GM12892 (cell line): ENCODE results near the gene CNTFR.

Experiments used
- DNase-seq: peaks from one replicate; pipeline ENCODE4 v3.0.0; 2011; ENCODE audit not compliant: insufficient read length
- FAIRE-seq: peaks from 2 replicates; lab custom pipeline; 2011; peaks lifted over from hg19 to GRCh38; lab: Jason Lieb, UNC
- POLR2A ChIP-seq: IDR thresholded peaks from 2 replicates; pipeline ENCODE4 v1.6.1; 2011; ENCODE audit warnings: low read depth, low read length, control low read depth
- POLR2AphosphoS5 ChIP-seq: IDR thresholded peaks from 2 replicates; pipeline ENCODE4 v1.6.1; 2011; ENCODE audit warnings: low read depth, low read length, control low read depth
- TAF1 ChIP-seq: IDR thresholded peaks from 2 replicates; pipeline ENCODE4 v1.6.1; 2011; ENCODE audit warnings: low read depth, mild to moderate bottlenecking, control low read depth, low read length, borderline replicate concordance

CNTFR gene

DNA sequence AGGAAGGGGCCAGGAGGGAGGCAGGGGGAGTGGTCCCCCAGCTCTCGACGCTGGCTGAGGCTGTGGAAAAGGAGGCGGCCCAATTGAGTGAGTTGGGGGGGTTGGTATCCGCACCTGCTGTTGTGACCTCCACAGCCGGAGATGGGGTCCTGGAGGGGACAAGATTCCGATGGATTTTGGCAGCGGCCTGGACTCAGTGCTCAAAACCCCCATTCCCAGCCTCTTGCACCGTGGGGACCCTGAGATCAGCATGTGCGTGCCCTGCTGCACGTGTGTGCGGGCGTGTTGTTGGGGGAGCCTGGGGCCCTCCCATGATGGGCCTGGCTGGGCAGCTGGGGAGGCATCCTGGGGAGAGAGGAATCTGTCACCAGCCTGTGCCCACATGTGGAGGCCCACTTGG is 15.0 kb downstream of the CNTFR start:
- no peak for FAIRE-seq
- no peak for TF ChIP-seq POLR2AphosphoS5
- DNase-seq, result no peak

DNA sequence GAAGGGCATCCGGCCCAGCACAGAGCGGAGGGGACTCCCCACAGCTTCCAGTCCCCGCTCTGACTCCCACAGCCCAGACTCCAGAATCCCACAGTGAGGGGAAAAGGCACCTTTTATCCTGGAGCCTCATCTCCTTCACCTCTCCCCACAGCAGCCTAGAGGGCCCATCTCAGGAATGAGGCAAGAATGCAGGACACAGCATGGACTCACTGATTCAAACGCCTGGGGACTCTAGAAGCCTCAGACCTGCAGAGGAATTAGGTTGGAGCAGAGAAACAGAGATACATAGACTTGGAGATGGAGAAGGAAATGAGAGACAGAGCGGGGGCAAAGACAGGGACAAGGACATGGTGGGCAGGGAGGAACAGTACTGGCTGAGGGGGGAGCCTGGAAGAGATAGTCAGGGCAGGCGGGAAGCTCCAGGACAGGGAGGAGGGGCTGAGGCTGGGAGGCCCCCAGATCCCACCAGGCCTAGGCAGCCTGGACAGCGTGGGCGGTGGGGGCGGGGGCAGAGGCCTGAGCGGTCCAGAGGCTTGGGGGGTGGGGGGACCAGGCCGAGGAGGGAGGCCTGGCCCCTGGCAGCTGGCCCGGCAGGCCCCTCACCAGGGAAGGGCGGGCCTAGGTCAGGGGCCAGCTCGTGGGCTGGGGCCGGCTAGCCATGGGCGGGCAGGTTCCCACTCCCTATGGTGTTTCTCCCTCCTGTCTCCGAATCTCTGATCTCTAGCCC is 15.8 kb downstream of the CNTFR start:
- TF ChIP-seq POLR2A, result no peak
- no peak for TF ChIP-seq TAF1
- TF ChIP-seq POLR2AphosphoS5, result no peak
- DNase-seq (no peak), FAIRE-seq (no peak)

GRCh38 chr9:34572628-34573027 is 16.9 kb downstream of the CNTFR start:
- no peak for DNase-seq
- no peak for TF ChIP-seq POLR2AphosphoS5
- no peak for TF ChIP-seq TAF1
- TF ChIP-seq POLR2A, result no peak
- FAIRE-seq, result no peak

DNA sequence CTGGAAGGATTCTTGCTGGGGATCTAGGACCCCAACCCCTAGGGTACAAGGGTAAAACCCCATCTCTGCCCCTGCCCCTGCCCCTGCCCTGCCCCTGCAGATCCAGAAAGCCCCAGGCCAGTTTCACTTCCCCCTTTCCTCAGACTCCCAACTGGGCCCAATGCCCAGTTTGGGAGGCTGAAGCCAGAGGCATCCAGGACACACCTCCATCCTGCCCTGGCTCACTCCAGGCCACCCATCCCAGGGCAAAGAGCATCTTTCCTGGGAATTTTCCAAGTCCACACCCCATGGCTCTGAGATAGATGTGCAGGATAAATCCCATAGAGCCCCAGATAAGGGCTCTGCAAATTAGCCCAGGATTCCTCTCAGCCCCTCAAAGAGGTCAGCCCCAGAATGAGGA is 17.4 kb downstream of the CNTFR start:
- FAIRE-seq, result no peak
- TF ChIP-seq POLR2A, result no peak
- no peak for TF ChIP-seq POLR2AphosphoS5
- no peak for TF ChIP-seq TAF1
- DNase-seq, result no peak

GRCh38 chr9:34571481-34571810 is 18.1 kb downstream of the CNTFR start:
- DNase-seq (no peak), FAIRE-seq (no peak)
- TF ChIP-seq TAF1 (no peak), POLR2A (no peak), POLR2AphosphoS5 (no peak)

DNA sequence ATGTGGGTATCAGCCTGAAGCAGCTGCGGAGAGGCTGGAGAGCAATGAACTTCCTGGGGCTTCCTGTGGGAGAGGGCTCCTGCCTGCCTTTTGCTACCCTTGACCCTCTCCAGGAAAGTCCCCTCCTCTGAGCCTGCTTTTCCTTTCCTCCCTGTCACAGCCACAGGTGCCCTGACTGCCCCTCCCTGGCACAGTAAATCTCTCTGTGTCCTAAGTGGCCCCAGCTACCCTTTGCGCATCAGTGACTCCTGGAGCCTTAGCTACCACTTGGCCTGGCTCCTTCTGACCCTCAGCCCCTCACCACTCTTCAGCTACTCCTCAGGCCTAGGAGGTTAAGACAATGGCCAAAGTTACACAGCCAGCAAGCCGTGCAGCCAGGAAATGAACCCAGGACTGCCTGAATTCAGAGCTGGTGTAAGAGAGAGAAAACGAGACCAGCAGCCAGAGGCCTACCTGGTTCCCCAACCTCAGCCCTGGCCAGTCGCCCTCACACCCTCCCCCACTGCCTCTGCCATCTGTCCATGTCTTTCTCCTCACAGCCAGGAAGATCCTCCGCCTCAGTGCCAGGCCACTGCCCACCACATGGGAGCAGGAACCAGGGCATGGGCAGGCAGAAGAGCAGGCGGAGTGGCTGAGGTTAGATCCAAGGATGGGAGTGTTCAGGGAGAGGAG is 18.6 kb downstream of the CNTFR start:
- no peak for FAIRE-seq
- no peak for DNase-seq

GRCh38 chr9:34570376-34570775 is 19.1 kb downstream of the CNTFR start:
- TF ChIP-seq TAF1 (no peak), POLR2AphosphoS5 (no peak), POLR2A (no peak)
- FAIRE-seq (no peak), DNase-seq (no peak)

More for the DNA sequence above, 18.6 kb downstream of the CNTFR start:
- TF ChIP-seq TAF1 (no peak), POLR2A (no peak), POLR2AphosphoS5 (no peak)

- no peak for DNase-seq
- no peak for FAIRE-seq
- TF ChIP-seq TAF1, result no peak
Measured at GRCh38 chr9:34568774-34569173, 20.8 kb downstream of the CNTFR start.

DNA sequence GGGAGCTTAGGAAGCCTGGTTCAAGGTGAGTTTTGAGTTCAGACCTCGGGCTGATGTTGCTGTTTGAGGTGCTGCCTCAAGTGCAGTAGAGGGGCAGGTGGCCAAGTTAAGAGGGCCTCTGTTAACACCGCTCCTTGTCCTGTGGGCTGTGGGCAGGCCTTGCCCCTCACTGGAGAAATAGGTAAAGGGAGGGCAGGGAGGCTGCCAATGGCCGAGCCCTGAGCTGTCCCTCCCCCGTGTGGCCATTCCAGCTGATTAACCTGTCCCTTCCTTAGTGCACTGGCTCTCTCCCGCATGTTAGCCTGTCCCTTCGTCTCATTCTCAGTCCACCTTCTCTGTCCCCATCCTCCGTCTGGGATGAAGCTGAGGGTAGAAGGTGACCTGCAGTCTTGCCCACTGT is 21.4 kb downstream of the CNTFR start:
- TF ChIP-seq POLR2A (no peak), POLR2AphosphoS5 (no peak), TAF1 (no peak)
- no peak for DNase-seq
- no peak for FAIRE-seq

GRCh38 chr9:34566972-34567371 is 22.6 kb downstream of the CNTFR start:
- FAIRE-seq, result no peak
- no peak for TF ChIP-seq POLR2AphosphoS5
- TF ChIP-seq TAF1, result no peak
- no peak for TF ChIP-seq POLR2A

DNA sequence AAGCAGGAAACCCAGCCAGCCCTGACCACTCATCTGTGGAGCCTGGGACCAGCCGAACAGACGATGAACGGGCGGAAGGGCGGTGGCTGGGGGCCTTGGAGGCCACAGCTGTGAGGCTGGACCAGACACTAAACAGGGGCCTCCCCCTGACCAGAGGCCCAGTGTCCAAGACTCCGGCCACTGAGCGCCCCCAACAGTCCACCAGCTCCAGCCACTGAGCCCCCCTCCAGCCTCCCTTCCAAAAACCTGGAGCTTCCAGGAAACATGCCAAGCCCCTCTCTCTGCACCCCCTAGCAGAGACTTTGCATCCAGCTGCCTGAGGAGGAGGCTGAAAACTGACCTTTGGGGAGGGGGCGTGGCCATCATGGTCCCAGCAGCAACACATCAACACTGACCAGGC is 23.2 kb downstream of the CNTFR start:
- TF ChIP-seq POLR2A (no peak), TAF1 (no peak), POLR2AphosphoS5 (no peak)
- no peak for DNase-seq
- no peak for FAIRE-seq

More at GRCh38 chr9:34566972-34567371, 22.6 kb downstream of the CNTFR start:
- DNase-seq, result no peak

DNA sequence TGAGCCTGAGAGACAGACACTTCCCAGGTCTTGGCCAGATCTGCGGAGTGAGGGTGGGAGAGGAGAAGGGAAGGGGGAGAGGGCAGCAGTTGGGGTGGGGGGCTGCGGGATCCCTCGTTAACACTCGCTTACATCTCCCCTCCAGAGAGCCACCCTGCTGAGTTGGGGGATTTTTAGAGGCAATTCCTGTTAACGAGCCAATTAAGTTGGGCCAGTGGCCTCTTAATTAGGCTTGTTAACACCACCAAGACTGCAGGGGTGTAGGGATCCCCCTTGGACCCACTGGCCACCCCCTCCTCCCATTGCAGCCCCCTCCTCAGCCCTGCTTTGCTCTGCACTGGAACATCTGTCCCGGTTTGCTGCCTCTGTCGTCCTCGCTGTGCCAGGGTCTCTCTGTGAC is 23.7 kb downstream of the CNTFR start:
- FAIRE-seq (no peak), DNase-seq (no peak)
- TF ChIP-seq POLR2A (no peak), POLR2AphosphoS5 (no peak), TAF1 (no peak)

GRCh38 chr9:34564617-34565016 is 24.9 kb downstream of the CNTFR start:
- FAIRE-seq, result no peak

More at GRCh38 chr9:34564617-34565016, 24.9 kb downstream of the CNTFR start:
- TF ChIP-seq POLR2A (no peak), POLR2AphosphoS5 (no peak), TAF1 (no peak)
- DNase-seq, result no peak
